ENCODE results near the gene FXYD1.

FXYD1 gene

DNA sequence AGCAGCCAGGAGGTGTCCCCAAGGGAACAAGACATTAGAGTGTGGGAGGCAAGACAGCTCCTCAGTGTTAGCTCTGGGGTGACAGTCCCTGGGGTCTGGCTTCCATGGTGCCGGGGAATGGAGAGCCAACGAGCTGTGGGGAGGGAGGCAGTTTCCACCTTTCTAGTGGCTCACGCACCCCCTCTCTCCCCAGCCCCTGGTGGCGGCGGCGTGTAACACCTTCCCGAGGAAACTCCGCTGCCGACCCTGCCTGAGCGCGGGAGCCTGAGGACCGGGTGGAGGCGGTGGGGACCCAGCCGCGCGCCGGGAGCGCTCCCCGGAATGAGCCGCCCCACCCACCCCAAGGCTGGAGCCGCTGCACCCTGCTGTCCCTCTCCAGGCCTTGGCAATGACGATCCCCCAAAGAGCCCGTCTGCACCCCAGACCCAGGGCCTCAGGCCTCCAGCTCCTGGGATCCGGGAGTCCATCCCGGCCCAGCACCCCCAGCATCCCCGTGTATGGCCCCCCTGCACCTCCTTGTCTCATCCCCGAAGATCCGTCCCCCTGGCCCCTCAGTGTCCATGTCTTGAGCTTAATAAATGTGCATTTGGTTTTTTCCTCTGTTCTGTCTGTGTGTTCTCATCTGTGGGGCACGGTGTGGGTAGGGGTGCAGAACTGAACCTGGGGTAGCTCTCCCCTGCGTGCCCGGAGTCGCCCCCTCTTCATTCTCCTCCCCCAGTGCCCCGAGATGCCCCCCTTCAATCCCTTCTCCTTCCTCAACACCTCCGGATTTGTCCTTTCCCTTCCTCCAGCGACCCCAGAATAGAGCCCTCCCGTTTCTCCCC is 15.3 kb downstream of the FXYD1 start:
- H3K4me3 Mint-ChIP-seq, result peak overlapping the region; percentile 84 to 87 (median 86)
- peak overlapping the region in 2 of 3 experiments; percentile 32 to 58 for H3K27ac Mint-ChIP-seq
- no peaks in the 10 kb centered on the region for H3K9me3 Mint-ChIP-seq
- no peaks in the 10 kb centered on the region for H3K36me3 Mint-ChIP-seq (ENCODE audit: low read depth)
- H3K27me3 Mint-ChIP-seq (ENCODE audit: low read depth), result peaks cover 80% of the 10 kb centered on the region
- H3K4me1 Mint-ChIP-seq, result peaks cover 24% of the 10 kb centered on the region
- TF ChIP-seq, protein P1, sequence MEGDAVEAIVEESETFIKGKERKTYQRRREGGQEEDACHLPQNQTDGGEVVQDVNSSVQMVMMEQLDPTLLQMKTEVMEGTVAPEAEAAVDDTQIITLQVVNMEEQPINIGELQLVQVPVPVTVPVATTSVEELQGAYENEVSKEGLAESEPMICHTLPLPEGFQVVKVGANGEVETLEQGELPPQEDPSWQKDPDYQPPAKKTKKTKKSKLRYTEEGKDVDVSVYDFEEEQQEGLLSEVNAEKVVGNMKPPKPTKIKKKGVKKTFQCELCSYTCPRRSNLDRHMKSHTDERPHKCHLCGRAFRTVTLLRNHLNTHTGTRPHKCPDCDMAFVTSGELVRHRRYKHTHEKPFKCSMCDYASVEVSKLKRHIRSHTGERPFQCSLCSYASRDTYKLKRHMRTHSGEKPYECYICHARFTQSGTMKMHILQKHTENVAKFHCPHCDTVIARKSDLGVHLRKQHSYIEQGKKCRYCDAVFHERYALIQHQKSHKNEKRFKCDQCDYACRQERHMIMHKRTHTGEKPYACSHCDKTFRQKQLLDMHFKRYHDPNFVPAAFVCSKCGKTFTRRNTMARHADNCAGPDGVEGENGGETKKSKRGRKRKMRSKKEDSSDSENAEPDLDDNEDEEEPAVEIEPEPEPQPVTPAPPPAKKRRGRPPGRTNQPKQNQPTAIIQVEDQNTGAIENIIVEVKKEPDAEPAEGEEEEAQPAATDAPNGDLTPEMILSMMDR (IDR thresholded peaks at IDR 0.05; ENCODE audit: unreplicated experiment in 3 of 3), result peak; percentile 49 to 65 (median 59)

DNA sequence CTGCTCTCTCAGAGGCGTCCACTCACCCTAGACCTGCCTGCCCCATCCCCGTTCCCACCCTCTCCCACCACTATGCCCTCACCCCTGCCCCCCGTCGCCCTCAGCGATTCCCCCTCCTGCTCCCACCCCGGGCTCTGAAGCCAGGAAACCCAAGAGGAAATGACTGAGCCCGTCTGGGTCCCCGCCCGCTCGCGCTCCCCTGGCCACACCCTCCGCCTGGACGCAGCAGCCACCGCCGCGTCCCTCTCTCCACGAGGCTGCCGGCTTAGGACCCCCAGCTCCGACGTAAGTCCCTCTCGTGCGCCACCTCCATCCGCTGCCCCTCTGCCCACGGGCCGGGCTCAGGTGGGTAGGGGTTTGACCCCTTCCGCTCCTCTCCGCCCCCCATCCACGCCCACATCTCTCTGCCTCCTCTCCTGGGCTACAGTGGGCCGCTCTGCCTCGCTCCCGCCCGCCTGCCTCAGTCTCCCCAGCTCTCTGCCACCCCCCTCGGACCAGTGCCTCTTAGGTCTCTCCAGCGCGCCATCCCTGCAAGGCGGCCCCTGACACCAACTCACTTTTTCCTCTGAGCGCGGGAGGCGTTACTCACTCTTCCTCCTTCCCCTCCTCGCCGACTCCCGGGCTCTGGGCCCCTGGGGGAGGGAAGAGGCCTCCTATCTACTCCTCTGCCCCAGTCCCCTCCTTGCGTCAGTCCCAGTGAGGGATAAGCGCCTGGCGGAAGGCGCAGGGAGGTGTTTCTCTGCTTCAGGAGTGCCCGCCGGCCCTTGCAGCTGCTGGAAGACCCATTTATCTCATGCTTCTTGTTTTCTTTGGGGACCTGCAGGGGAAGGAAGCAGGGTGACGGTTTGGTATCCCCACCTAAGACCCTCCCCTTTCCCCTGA is 16.1 kb downstream of the FXYD1 start, which contains the start of gene FXYD5:
Gene FXYD5 (plus strand): TSS at position 211 of the 882 bp plus-strand sequence. CDS start 816 bp downstream, outside the sequence.
- TF ChIP-seq, protein P1 (IDR thresholded peaks at IDR 0.05; ENCODE audit: unreplicated experiment in 3 of 3), result no peak
- peak within 1 kb of the TSS; percentile 84 to 87 (median 86) for H3K4me3 Mint-ChIP-seq
- H3K4me1 Mint-ChIP-seq, result peaks cover 24% of the 10 kb centered on the region
- H3K27me3 Mint-ChIP-seq (ENCODE audit: low read depth), result peaks cover 85% of the 10 kb centered on the region
- H3K9me3 Mint-ChIP-seq, result no peaks in the 10 kb centered on the region
- no peaks in the 10 kb centered on the region for H3K36me3 Mint-ChIP-seq (ENCODE audit: low read depth)
- H3K27ac Mint-ChIP-seq, result peak within 1 kb of the TSS in 2 of 3 experiments; percentile 32 to 58

DNA sequence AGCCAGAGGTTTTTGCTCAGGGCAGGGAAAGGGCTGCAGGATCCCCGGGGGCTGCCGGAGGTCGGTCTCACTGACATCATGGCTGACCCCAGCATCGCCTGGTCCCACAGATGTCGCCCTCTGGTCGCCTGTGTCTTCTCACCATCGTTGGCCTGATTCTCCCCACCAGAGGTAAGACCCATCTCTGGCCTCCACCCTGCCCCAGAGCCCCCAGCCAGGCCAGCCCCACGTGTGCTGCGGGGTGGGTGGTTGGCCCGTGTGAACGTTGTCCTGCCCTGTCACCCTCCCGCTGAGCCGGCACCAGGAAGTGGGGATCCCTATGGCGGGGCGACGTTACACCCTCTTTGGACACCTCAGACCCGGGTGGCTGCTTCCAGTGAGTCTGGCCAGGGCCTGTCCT is 16.8 kb downstream of the FXYD1 start:
- H3K4me1 Mint-ChIP-seq, result peaks cover 24% of the 10 kb centered on the region
- peak overlapping the region; percentile 84 to 87 (median 86) for H3K4me3 Mint-ChIP-seq
- H3K27me3 Mint-ChIP-seq (ENCODE audit: low read depth), result peaks cover 83% of the 10 kb centered on the region
- no peaks in the 10 kb centered on the region for H3K9me3 Mint-ChIP-seq
- no peaks in the 10 kb centered on the region for H3K36me3 Mint-ChIP-seq (ENCODE audit: low read depth)
- TF ChIP-seq, protein P1 (IDR thresholded peaks at IDR 0.05; ENCODE audit: unreplicated experiment in 3 of 3), result no peak
- no peak overlapping the region for H3K27ac Mint-ChIP-seq

DNA sequence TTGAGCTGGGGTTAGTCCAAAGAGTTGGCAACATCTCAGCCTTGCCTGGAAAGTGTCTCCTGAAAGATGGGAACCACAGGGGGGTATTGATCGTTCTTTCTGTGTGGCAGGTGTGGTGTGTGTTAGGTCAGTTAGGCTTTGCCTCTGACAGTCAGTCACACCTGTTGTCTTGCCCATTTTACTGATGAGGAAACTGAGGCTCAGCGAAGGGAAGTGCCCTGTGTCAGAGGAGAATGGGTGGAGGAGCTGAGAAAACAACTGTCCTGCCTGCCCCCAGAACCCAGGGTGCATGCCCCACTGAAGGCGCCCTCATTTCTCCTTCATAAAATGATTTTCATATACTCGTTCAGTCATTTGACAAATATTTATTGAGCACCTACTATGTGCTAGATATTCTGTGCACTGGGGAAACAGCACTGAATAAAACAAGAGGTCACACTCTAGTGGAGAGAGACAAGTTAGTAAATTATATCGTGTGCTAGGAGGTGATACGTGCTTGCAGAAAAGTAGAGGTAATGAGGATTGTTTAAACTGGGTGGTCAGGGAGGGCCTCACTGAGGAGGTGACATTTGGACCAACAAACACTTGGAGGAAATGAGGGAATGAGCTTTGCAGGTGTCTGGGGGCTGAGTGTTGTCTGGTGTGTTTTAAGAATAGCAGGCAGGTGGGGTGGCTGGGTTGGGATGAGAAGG is 17.5 kb downstream of the FXYD1 start:
- Mint-ChIP-seq H3K4me3 (peak overlapping the region in 2 of 3 experiments; percentile 40 to 59), H3K36me3 (ENCODE audit: low read depth) (no peaks in the 10 kb centered on the region), H3K4me1 (peaks cover 24% of the 10 kb centered on the region), H3K27ac (no peak overlapping the region), H3K9me3 (no peaks in the 10 kb centered on the region), H3K27me3 (ENCODE audit: low read depth) (peaks cover 78% of the 10 kb centered on the region)
- TF ChIP-seq, protein P1 (IDR thresholded peaks at IDR 0.05; ENCODE audit: unreplicated experiment in 3 of 3), result no peak

DNA sequence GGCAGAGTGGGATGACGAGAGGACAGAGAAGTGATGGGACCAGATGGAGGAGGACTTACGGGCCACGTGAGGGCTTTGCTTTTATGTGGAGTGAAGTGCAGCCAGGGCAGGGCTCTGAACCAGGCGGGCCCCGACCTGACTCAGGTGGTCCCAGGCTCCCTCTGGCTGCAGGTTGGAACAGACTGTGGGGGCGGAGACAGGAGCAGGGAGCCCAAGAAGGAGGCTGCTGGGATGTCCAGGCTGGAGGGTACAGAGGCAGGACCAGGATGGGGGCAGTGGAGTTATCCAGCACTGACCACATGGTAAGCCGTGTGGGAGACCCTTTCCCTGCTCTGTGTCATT is 18.0 kb downstream of the FXYD1 start:
- Mint-ChIP-seq H3K27me3 (ENCODE audit: low read depth) (peaks cover 77% of the 10 kb centered on the region), H3K4me3 (peak overlapping the region in 1 of 3 experiments; percentile 11), H3K27ac (no peak overlapping the region), H3K9me3 (no peaks in the 10 kb centered on the region), H3K4me1 (peaks cover 24% of the 10 kb centered on the region), H3K36me3 (ENCODE audit: low read depth) (no peaks in the 10 kb centered on the region)
- TF ChIP-seq, protein P1 (IDR thresholded peaks at IDR 0.05; ENCODE audit: unreplicated experiment in 3 of 3), result no peak

All from nephron (organoid).